ENCODE results near the gene MYCL.
"Not testable (repeated sequence)": the region's sequence is repeated elsewhere in the genome, so short reads cannot be mapped to it uniquely, and the experiment has no call there.

Gene MYCL

DNA sequence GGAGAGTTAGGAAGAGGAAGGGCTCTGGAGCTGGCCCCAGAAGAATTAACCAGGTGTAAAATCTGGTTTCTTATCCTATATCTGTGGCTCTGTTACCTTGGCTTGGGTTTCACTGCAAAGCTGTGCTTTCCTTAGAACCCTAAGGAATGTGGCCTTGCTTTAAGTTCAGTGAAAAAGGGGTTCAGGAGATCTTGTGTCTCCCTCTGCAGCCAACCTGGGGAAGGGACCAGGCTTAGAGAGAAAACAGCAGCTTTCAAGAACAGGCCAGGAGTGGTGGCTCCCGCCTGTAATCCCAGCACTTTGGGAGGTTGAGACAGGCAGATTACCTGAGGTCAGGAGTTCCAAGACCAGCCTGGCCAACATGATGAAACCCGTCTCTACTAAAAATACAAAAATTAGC, 16.1 kb upstream of the MYCL start:
- no peak for DNase-seq (ENCODE audit: low read depth)

DNA sequence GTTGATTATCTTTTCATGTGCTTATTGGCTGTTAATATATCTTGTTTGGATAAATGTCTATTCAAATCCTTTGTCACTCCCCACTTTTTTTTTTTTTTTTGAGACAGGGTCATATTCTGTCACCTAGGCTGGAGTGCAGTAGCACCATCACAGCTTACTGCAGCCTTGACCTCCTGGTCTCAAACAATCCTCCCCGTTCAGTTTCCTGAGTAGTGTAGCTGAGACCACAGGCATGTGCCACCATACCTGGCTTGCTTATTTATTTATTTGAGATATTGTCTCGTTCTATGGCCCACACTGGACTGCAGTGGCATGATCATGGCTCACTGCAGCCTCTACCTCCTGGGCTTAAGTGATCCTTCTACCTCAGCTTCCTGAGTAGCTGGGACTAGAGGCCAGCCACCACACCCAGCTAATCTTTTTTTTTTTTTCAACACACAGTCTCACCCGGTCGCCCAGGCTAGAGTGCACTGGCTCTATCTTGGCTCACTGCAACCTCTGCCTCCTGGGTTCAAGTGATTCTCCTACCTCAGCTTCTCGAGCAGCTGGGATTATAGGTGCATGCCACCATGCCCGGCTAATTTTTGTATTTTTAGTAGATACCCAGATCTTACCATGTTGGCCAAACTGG, 13.9 kb upstream of the MYCL start:
- no peak for DNase-seq (ENCODE audit: low read depth)

GRCh38 chr1:39913136-39913535, 11.4 kb upstream of the MYCL start:
- not testable (repeated sequence) for DNase-seq (ENCODE audit: low read depth)

GRCh38 chr1:39910263-39910662, 8.5 kb upstream of the MYCL start:
- DNase-seq (ENCODE audit: low read depth): no peak

DNA sequence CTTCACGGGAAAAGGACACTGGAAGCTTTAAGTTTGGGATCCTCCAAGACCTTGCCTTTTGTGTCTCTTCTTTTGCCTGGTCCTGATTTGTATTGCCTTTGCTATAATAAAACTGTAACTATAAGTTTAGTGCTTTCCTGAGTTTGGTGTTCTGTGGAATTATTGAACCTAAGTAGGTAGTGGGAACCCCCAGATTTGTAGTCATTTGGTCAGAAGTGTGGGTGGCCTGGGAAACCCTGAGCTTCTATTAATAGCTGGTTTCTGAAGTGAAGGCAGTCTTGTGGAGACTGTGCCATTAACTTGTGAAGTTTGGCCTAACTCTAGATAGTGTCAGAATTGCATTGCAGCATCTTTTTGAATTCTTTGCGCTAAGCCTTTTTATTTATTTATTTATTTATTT, 6.8 kb upstream of the MYCL start:
- no peak for DNase-seq (ENCODE audit: low read depth)

DNA sequence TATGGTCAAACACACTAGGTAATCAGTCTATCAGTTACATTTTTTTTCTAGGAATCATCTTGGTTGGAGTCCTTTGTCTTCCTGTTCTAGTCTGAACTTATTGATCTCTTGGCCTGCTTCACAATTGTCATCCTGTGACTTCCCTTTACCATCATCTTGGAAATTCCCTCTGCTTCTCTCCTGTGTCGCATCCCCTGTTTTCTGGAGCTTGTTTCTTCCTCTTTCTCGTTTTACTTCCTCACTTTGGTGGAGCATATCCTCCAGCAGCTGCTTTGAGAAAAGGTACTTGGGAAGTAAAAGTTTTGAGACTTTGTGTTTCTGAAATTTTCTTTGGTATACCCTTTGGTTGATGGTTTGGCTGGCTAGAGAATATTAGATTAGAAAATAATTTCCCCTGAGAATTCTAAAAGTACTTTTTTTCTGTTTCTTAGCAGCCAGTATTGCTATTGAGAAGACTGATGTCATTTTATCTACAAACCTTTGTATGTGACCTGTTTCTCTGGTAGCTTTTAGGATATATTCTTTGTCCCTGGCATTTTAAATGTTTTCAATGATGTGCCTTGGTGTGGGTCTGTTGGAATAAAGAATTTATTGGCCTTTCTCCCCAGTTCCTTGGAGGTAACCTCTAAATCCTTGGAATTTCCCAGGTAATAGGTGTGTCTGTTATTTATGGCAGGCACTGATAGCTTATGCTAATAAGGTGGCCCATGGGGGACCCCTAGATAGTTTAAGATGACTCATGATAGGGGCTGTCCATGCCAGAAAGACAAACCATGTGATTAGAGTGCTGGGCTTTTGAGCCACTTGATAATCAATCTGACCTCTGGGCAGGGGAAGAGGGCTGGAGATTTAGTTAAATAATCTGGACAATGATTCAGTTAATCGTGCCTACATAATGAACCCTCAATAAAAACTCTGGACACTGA, 6.1 kb upstream of the MYCL start:
- DNase-seq (ENCODE audit: low read depth): no peak

DNA sequence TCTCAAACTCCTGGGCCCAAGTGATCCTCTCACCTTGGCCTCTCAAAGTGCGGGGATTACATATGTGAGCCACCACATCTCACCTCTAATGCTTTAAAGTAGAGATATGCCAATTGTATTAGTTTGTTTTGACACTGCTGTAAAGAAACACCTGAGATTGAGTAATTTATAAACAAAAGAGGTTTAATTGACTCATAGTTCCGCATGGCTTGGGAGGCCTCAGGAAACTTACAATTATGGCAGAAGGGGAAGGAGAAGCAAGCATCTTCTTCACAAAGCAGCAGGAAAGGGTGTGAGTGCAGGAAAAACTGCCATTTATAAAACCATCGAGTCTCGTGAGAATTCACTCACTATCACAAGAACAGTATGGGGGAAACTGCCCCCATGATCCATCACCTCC, 3.5 kb upstream of the MYCL start:
- no peak for DNase-seq (ENCODE audit: low read depth)

DNA sequence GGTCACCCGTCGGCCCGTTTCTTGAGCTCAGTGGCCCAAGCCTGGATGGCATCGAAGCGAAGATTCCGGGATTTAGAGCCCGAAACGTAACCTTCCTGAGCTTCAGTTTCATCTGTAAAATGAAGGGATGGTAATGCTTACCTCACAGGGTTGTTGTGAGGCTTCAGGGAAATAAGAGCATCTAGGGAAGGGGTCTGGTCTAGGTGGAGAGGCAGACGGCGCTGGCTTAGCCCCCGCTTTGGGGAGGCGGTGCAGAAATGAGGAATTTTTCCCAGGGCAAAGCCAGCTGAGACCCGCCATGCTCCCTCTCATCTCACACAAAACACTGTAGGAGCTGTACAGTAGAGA, 717 bp upstream of the MYCL start:
- no peak for DNase-seq (ENCODE audit: low read depth)

DNA sequence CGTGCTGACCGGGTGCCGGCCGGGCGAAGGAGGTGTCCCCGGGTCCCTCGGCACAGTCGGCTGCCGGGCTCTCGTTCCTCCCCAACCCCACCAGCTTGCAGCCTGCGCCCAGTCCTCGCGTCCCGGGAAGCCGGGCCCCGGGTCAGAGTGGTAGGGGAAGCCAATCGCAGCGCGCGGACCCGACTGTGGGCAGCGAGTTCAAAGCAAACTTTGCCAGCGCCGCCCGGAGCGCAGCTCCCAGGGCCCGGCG, 328 bp downstream of the MYCL start:
- no peak for DNase-seq (ENCODE audit: low read depth)

GRCh38 chr1:39900662-39901463, 854 bp downstream of the MYCL start:
- no peak for DNase-seq (ENCODE audit: low read depth)

DNA sequence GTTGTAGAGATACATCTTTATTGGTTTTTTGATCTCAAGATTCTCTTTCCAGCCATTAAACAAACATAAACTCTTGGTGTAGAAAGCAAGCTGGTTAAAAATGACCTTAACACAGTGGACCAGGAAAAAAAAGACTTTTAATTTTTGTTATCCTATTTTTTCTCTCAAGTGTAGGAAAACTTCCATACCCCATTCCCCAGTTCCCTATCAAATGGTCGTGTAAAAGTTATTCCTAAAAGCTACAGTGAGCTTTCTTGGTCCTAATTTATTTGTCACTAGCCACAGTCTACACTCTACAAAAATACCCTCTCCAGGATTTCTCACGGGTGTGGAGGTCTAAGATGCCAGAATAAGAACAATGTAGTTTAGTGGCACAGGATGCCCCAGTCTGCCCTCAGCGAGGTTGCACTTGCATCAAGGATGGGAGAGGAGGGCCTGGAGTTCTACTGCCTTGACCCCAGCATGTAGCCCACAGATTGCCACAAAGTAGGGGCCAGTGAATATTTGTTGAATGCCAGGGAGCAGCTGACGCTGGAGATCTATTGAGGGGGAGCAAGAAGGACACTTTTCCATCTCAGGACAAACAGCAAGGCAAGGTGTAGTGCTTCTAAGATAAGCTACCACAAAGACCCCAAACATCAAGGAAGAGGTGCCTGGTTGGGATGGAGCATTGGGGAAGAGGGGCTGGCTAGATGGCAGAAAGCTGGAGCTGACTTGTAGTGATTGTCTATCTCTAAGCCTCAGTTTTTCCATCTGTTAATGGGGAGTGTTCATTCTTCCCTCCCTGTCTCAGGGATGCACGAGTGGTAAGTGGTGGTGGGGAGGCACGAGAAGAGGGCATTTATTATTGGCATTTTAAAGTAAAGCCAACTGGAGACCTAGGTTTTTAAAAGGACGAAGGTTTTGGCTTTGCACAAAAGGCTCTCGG, 1.8 kb downstream of the MYCL start:
- DNase-seq (ENCODE audit: low read depth): no peak

GRCh38 chr1:39898648-39899603, 2.8 kb downstream of the MYCL start:
- no peak for DNase-seq (ENCODE audit: low read depth)

DNA sequence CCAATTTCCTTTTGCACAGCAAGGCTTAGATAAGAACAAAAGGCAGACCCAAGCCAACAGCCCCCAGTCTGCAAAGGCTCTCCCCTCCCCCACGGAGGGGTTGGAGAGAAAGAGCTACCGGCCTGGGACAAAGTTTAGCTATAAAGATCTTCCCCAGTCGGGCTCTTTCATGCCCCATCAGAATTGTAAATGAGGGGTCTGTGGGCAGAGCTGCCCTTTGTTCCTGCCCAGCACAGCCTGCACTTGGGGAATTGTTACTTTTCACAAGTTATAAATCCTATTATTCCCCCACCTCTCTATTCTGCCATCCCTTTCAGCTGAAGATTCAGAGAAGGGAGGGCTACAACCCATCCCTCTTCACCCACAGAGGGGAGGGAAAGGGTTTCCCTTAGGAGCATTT, 3.5 kb downstream of the MYCL start:
- DNase-seq (ENCODE audit: low read depth): no peak

GRCh38 chr1:39896909-39897685, 4.6 kb downstream of the MYCL start:
- no peak for DNase-seq (ENCODE audit: low read depth)

- DNase-seq (ENCODE audit: low read depth): no peak
Measured at GRCh38 chr1:39895731-39896480, 5.8 kb downstream of the MYCL start.

DNA sequence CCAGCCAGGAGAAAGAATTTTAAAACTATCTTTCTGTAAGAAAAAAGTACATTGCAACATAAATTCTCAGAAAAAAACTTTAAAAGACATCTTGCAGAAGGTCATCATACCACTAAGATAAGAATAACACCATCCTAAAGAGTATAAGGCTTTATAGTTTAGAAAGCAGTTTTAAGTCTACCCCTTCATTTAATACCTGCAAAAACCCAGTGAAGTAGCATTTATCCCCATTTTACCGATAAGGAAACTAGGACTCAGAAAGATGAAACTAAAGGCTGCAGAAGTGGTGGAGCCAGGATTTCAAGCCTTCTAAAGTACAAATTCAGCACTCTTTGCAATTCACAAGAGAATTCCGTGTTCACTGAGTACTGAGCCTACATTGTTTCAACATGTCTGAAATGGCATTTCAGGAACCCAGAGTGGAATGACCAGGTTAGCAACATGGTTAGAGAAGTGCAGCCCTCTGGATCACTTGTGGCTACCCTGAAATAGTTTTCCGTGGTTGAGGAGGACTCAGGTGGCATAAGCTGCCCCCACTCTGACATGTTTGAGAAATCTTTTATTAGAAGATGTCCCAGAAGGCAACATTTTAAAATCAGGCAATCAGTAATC, 6.7 kb downstream of the MYCL start:
- no peak for DNase-seq (ENCODE audit: low read depth)

DNA sequence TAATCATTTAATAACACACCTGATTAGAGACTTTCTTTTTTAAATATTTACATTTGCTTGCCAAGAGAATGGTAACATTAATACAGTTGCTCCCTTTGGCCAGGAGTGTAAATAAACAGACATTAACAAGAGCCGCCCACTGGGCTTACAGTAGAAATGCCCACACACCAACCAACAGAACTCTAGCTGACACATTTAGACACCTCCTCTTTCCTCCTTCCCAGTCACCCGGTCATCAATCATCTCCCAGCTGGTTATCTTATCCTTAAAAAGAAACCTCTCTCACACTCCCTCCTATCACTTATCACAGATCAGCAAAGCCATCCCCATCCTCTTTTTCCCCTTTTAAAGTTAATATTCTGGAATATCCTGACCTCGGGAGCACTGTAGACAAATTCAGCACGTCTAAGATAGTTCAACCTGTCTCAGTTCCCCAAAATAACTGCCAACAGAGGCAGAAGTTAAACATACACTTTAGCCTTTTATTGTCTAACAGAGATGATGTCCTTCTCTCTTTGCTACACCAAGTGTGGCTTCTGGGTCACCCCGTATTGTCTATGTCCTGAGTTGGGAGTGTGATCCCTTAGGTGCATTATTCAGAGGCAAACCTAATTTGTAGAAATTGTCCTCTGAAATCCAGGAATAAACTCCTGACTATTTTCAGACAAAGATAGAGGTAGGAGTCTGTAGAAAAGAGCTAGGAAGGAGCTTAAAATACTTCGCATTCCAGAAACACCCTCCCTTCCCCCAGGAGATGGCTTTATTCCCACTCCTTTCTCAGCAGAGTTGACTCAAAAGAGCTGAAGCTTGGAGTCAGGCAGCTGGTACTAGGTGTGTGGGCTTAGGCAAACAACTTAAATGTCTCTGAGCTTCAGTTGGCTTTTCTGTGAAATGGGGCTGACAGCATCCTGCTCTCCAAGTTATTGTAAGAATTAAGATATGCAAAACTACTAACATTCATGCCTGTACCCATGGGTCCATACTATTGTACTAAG, 8.8 kb downstream of the MYCL start:
- no peak for DNase-seq (ENCODE audit: low read depth)

GRCh38 chr1:39890880-39891279, 10.8 kb downstream of the MYCL start:
- no peak for DNase-seq (ENCODE audit: low read depth)
